GM12891 (cell line): Measurements from ENCODE around the gene FUT6.

Source experiments
- POLR2A ChIP-seq: IDR thresholded peaks from 2 replicates; pipeline ENCODE4 v1.6.1; 2011; ENCODE audit warnings: low read depth, low read length, control low read depth
- POLR2AphosphoS5 ChIP-seq: IDR thresholded peaks from 2 replicates; pipeline ENCODE4 v1.6.1; 2011; ENCODE audit warnings: low read depth, low read length, control low read depth

- TF ChIP-seq POLR2AphosphoS5 (no peak), POLR2A (no peak)
Measured at GRCh38 chr19:5803441-5803751, 36.1 kb downstream of the FUT6 start.
